NCI-H774 (cell line): ENCODE results near the gene TBC1D14.

Experiments
- DNase-seq: peaks from one replicate; lab custom pipeline; 2025; lab: John Stamatoyannopoulos, UW

Gene TBC1D14

GRCh38 chr4:6909113-6909969 is at the start of gene TBC1D14:
Gene TBC1D14, plus strand, starts transcription at chr4:6909826. Its CDS starts 13,564 bp downstream, at chr4:6923390.
- DNase-seq: peak; percentile 75

- DNase-seq: no peak
Measured at GRCh38 chr4:6868386-6868785, 41.2 kb upstream of the TBC1D14 start.

- DNase-seq: no peak
Measured at GRCh38 chr4:6869944-6870343, 39.7 kb upstream of the TBC1D14 start.

GRCh38 chr4:6873291-6873690 is 36.3 kb upstream of the TBC1D14 start:
- no peak for DNase-seq

GRCh38 chr4:6873792-6874461 is 35.7 kb upstream of the TBC1D14 start:
- peak; percentile 24 for DNase-seq

GRCh38 chr4:6874981-6875380 is 34.6 kb upstream of the TBC1D14 start:
- no peak for DNase-seq

- no peak for DNase-seq
Measured at GRCh38 chr4:6875431-6875831, 34.2 kb upstream of the TBC1D14 start.

GRCh38 chr4:6876440-6876839 is 33.2 kb upstream of the TBC1D14 start:
- no peak for DNase-seq

- no peak for DNase-seq
Measured at GRCh38 chr4:6877067-6877466, 32.6 kb upstream of the TBC1D14 start.

- DNase-seq: no peak
Measured at GRCh38 chr4:6878451-6879059, 31.1 kb upstream of the TBC1D14 start.

GRCh38 chr4:6880691-6881090 is 28.9 kb upstream of the TBC1D14 start:
- DNase-seq: no peak

- no peak for DNase-seq
Measured at GRCh38 chr4:6881908-6882307, 27.7 kb upstream of the TBC1D14 start.

- no peak for DNase-seq
Measured at GRCh38 chr4:6884341-6884870, 25.2 kb upstream of the TBC1D14 start.

GRCh38 chr4:6885953-6886557 is 23.6 kb upstream of the TBC1D14 start:
- DNase-seq: peak; percentile 30

GRCh38 chr4:6886886-6887285 is 22.7 kb upstream of the TBC1D14 start:
- no peak for DNase-seq

- DNase-seq: no peak
Measured at GRCh38 chr4:6887591-6888371, 21.8 kb upstream of the TBC1D14 start.

GRCh38 chr4:6888506-6889071 is 21.0 kb upstream of the TBC1D14 start:
- DNase-seq: no peak

- DNase-seq: no peak
Measured at GRCh38 chr4:6889101-6889735, 20.4 kb upstream of the TBC1D14 start.

- no peak for DNase-seq
Measured at GRCh38 chr4:6889736-6890324, 19.8 kb upstream of the TBC1D14 start.

- no peak for DNase-seq
Measured at GRCh38 chr4:6890358-6890757, 19.3 kb upstream of the TBC1D14 start.
